Lower leg skin (tissue), 3 donors: Measurements from ENCODE around the gene ARTN.

Experiments
- POLR2A ChIP-seq, 2 donors: fragments of 450-650 bp; IDR thresholded peaks; one replicate each; pipeline ENCODE4 v1.6.1; 2016 to 2017; ENCODE audit warnings: antibody characterized with exemption in 2 of 2, mild to moderate bottlenecking in 1 of 2, moderate library complexity in 1 of 2
- TF ChIP-seq, protein P1 (sequence below), 3 donors: fragments of 450-650 bp; IDR thresholded peaks; one replicate each; pipeline ENCODE4 v1.5.1; 2016; ENCODE audit warnings: antibody characterized with exemption in 3 of 3, mild to moderate bottlenecking in 3 of 3, moderate library complexity in 2 of 3

DNA sequence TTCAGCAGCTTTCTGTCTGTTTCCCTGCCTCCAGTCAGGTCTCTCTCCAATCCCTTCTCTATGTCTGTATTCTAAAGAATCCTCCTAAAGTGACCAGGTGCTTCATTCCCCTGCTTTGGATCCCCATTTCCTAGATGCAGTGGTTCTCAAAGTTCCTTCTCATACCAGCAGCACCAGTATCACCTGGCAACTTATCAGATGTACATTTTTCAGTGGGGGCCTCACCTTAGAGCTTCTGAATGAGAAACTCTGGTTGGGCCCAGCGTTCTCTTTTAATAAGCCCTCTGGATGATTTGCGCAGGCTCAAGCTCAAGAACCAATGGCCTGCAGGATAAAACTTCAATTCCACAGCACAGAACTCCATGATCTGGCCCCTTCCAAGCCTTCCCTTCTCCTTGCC is 25.4 kb upstream of the ARTN start:
- TF ChIP-seq, protein P1, sequence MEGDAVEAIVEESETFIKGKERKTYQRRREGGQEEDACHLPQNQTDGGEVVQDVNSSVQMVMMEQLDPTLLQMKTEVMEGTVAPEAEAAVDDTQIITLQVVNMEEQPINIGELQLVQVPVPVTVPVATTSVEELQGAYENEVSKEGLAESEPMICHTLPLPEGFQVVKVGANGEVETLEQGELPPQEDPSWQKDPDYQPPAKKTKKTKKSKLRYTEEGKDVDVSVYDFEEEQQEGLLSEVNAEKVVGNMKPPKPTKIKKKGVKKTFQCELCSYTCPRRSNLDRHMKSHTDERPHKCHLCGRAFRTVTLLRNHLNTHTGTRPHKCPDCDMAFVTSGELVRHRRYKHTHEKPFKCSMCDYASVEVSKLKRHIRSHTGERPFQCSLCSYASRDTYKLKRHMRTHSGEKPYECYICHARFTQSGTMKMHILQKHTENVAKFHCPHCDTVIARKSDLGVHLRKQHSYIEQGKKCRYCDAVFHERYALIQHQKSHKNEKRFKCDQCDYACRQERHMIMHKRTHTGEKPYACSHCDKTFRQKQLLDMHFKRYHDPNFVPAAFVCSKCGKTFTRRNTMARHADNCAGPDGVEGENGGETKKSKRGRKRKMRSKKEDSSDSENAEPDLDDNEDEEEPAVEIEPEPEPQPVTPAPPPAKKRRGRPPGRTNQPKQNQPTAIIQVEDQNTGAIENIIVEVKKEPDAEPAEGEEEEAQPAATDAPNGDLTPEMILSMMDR (IDR thresholded peaks at IDR 0.05), result no peak
- no peak for TF ChIP-seq POLR2A (IDR thresholded peaks at IDR 0.05)
